ENCODE measurements around the gene CEP83.

DNA sequence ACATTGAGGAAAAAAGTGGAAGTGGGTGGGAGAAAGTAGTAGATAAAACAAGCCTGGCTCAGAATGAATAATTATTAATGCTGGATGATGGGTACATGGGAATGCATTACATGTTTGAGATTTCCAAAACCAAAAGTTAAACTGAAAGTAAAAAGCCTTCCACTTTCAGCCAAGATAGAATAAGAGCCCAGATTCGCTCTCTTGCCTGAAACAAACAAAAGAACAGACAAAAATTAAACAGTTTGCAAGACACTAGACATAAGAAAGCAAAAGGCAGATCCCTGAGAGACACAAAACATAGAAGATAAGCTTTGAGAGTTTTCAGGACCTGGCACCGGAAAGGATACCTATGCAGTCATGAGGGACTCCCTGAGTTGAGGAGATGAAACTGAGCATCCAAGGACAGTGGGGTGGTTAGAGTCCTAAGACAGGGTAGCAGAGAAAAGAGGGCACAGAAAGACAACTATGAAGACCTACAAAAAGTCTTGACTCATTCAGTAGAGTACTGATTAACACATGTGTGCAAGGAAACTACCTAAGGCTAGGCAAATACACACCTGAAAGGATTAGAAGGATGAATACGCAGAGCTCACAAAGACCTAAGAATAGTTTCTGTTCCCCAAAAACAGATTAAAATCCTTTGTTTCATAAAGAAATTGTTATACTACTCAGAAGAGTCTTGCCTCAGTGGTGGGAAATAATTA lies 54.1 kb downstream of the CEP83 start:
- TF ChIP-seq, protein P1, sequence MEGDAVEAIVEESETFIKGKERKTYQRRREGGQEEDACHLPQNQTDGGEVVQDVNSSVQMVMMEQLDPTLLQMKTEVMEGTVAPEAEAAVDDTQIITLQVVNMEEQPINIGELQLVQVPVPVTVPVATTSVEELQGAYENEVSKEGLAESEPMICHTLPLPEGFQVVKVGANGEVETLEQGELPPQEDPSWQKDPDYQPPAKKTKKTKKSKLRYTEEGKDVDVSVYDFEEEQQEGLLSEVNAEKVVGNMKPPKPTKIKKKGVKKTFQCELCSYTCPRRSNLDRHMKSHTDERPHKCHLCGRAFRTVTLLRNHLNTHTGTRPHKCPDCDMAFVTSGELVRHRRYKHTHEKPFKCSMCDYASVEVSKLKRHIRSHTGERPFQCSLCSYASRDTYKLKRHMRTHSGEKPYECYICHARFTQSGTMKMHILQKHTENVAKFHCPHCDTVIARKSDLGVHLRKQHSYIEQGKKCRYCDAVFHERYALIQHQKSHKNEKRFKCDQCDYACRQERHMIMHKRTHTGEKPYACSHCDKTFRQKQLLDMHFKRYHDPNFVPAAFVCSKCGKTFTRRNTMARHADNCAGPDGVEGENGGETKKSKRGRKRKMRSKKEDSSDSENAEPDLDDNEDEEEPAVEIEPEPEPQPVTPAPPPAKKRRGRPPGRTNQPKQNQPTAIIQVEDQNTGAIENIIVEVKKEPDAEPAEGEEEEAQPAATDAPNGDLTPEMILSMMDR (IDR thresholded peaks at IDR 0.05): no peak
- no peak for TF ChIP-seq POLR2A (IDR thresholded peaks at IDR 0.05)
